ENCODE measurements around the gene CH25H. TPM values are rescaled to one million over a fixed set of nuclear protein-coding genes. Genes with fewer than 3 reads are reported as not detected.
A peak's percentile ranks its signal among the peaks of the same experiment; 100 is the strongest.

Gene CH25H
- polyA plus RNA-seq, 3 donors: 0.13 to 0.21 TPM; not detected in 1

DNA sequence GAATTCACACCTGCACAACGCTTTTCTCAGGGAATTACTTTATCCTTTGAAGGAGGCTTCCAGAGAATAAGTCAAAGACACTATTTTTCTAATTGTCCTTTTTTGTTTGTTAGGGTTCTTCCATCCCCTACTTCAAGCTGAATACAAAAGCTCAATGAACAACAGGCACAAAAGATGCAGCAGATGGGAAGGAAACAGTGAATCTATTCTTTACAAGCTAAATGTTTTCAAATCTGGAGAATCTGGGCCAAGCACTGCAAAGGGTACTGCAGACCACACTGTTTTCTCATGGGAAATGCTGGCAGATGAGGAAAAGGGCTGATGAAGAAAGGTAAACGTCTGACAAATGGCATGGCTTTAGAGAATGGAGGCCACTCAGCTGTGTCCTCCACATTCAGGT is 25.9 kb upstream of the CH25H start:
- DNase-seq: no peak

- no peak for DNase-seq
These were observed 21.8 kb upstream of the CH25H start for GRCh38 chr10:89228962-89229361.

DNA sequence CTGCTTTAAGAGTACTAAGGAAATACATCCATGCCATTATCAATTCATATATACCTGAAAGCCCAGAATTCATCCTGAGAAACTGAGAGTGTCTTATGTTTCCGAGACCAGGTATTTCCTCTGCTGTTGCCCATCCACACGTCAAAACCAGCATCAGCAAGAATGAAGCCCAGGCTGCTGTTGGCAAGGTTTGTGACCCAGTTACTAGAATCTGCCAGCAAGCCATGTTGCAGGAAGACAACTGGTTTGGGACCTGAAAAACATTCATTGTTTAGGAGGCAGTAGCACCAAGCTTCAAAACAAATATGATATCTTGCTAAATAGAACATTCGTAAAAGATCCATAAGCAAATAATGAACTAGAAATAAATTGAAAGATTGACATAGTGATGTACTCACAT is 21.0 kb upstream of the CH25H start:
- DNase-seq: no peak

- no peak for DNase-seq
These were observed 19.8 kb upstream of the CH25H start for GRCh38 chr10:89226891-89227290.

- no peak for DNase-seq
These were observed 17.8 kb upstream of the CH25H start for GRCh38 chr10:89224739-89225443.

DNA sequence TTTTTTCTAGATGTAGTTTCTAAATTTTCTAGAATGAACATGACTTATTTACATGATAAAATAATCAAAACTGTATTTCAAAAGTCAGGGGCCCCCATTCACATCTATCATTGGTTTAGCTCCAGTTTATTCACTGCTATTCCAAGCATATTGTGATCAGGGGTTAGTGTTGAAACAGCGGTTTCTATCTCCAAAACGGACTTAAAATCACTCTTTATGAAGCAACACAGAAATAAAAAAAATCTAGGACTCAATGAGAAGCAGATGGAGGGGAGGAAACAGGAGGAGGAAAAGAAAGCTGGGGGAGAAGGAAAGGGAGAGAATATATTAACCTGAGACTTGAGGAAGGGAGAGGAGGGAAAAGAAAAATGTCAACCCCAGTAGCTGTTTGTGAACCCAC is 14.8 kb upstream of the CH25H start:
- no peak for DNase-seq

DNA sequence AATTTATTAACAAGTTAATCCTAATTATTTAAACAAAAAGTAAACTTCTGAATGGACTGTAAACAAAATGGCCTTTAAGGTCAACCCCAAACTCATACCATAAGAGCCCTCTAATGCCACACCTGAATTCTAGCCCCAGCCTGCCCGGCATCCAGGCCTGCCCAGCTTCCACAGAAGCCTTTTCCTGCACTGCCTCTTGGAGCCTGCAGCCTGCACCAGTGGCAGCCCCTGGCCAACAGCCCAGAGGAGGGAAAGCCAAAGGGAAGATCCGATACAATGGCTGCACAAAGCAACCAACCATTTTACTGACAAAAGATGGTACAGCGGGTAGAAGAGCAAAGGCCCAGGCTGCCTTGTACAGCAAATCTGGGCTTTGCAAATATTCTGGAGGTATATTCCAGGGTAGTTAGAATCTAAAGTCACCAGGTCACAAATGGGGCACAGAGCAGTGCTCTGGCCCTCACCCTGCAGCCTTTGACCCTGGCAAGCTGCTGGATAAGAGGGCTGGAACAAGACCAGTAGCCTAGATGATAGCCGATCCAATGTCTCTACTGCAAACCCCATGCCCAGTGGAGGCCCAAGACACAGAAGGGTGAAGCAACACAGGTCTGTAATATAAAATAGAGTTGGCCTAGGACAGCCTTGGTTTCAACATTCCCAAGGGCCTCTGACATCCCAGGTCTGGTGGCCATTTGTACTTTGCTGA is 12.5 kb upstream of the CH25H start:
- no peak for DNase-seq

GRCh38 chr10:89217057-89217990 is 10.2 kb upstream of the CH25H start:
- DNase-seq: peak; percentile 57

GRCh38 chr10:89216056-89216455 is 8.9 kb upstream of the CH25H start:
- DNase-seq: no peak

DNA sequence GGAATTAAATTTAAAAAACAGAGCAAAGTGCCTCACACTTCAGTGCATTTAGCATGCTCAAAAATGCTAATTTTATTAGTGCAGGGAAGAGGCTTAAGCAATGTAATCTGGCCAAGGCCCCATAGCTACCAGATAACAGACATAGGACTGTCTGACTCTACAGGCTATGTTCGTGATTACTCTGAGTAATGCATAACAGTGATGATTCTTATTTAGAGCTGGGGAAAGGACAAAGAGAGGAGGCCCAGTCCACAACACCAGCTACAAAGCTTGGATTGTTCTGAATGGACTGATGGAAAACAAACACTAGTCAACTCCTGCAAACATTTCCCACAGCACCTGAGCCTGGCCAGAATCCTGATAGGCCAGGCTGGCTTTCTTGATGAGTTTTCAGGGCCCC is 8.4 kb upstream of the CH25H start:
- DNase-seq: no peak

DNA sequence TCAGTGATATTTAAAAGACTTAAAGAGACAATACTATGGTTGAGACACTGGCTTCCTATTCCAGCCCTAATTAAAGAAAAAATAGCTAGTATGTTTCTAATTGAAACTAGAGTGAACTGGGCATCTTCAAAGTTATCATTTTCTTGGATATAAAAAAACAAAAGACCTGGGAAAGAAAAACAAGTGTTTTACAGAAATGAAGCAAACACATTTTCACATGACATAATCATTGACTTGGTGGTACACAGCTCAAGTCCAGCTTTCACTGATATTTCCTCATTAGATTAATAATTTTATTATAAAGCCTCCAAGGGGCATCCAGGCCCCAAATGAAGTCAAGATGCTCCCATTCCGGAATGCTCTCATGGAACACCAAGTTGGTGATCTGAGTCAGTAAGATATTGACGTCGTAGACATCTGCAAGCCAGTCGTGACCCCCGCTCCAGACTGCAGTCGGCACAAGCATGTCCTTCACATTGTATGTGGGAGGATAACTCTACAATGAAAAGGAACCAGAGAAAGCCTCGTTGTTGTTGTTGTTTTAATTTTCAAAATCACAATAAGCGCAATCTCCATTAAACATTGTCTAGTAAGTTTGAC is 7.5 kb upstream of the CH25H start:
- DNase-seq: no peak

- DNase-seq: no peak
These were observed 6.2 kb upstream of the CH25H start for GRCh38 chr10:89213191-89213808.

DNA sequence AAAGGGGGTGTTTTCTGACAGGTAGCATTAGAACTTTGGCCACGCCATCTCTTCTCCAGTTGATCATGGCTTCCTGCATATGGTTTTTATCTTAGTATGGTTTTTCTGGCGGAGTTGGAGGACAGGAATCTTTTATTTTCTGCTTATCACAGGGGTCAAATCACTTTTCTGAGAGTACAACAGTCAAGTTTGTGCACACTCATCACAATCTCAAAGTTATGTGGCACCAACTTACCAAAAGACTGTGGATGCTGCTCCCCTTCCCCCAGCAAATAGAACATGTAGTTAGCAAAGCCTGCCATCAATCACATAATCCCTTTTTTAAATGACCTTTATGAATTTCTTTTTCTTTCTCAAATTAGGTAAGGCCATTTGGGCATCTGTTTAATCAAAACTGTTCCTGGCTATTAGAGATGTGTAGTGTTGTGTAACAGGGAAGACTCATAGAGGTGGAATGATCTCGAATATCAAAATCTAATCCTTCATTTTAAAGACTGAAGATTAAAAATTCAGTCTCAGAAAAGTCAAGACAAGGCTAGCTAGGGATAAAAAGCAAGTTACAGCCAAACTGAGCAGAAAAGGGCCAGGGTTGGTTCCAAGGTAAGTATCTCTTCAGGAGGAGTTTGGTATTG is 3.8 kb upstream of the CH25H start:
- DNase-seq: no peak

DNA sequence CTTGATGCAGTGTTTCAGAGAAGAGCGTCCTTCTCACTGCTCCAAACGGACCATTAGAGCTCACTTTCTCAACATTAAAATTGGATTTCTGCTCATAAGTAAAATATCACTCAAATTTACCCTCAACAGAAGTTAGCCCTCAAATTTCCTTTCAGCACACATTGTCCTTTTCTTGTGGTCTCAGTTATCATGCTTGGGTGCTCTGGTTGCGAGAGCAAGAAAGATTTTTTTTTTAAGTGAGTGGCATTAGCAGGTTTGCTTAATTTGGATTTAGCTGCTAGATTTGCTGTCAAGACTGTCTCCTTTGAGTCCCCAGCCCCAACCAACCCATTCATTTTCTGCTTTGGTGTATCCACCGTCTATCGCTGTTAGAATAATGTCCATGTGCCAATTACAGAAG is 2.6 kb upstream of the CH25H start:
- no peak for DNase-seq

- no peak for DNase-seq
These were observed 859 bp upstream of the CH25H start for GRCh38 chr10:89207801-89208551.

DNA sequence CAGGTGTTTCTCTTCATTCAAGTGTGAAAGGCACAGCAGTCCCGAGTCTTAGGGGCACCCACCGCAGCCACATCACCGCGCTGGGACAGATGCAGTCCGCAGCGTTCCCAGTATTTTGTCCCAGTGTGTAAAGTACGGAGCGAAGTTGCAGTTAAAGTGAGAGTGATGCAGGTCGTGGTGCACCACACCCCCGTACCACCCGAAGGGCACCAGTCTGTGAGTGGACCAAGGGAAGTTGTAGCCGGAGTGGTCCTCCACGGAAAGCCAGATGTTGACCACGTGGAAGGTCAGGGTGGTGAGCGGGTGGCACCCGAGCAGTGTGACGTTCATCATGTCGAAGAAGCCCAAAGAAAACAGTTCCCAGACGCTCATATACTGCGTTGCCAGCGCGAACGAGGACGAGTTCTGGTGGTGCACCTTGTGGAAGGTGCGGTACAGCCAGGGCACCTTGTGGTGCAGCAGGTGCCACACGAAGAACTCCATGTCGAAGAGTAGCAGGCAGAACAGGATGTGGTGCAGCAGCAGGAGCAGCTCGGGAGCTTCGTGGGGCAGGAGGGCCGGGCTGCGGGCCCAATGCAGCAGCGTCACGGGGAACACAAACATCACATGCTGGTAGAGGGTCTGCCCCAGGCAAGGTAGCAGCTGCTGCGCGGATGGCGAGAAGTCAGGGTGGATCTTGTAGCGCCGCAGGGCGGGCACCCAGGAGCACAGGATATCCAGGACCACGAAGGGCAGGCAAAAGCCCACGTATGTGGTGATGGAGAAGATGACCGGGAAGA is 526 bp downstream of the CH25H start:
- no peak for DNase-seq

- no peak for DNase-seq
These were observed 2.4 kb downstream of the CH25H start for GRCh38 chr10:89204621-89205185.

GRCh38 chr10:89203237-89203636 is 3.9 kb downstream of the CH25H start:
- no peak for DNase-seq

DNA sequence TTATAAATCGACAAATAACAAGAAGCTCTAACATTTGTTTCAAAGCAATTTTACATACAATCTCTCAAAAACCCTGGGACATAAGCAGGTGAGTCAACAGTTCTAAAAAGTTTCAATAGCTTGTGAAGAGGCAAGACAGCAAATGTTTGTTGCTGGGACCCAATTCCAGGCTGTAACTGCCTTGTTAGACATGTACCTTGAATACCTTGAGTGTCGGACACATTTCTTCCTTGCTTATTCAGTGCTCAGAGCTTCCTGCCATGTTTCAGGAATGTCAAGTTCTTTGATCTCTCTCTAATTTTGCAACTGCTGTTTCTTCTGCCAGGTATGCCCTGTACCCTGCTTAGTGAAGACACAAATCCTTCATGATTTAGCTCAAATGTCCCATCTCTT is 5.1 kb downstream of the CH25H start:
- no peak for DNase-seq
